Ovary (tissue), 3 donors: ENCODE results near the gene PTPRG.

ENCODE experiments used
- CTCF ChIP-seq, 3 donors: fragments of 450-650 bp in 2 of 3; fragments of 200-600 bp in 1 of 3; IDR thresholded peaks; one replicate each; pipeline versions ENCODE4 v1.5.1 to v1.8.0; 2016 to 2022; ENCODE audit warnings: antibody characterized with exemption in 3 of 3, mild to moderate bottlenecking in 1 of 3
- POLR2A ChIP-seq: fragments of 450-650 bp; IDR thresholded peaks from one replicate; pipeline ENCODE4 v1.6.1; 2017; ENCODE audit warnings: antibody characterized with exemption, mild to moderate bottlenecking, moderate library complexity
- donor health status: DM: no; HTN: no; CAD: no.

GRCh38 chr3:61526308-61526707 is 35.1 kb upstream of the PTPRG start:
- TF ChIP-seq CTCF (IDR thresholded peaks at IDR 0.05) = no peak
- TF ChIP-seq POLR2A = no peak
